HG03060 (cell line): ENCODE measurements around the gene APOC1.
"Not testable (repeated sequence)": the region's sequence is repeated elsewhere in the genome, so short reads cannot be mapped to it uniquely, and the experiment has no call there.

Experiments used
- ATAC-seq: cut with Tn5 transposase; IDR thresholded peaks from one replicate; pipeline ENCODE4 v1.9.1; 2021; ENCODE audit warnings: low read depth, moderate number of reproducible peaks; ENCODE audit not compliant: unreplicated experiment

Gene APOC1

DNA sequence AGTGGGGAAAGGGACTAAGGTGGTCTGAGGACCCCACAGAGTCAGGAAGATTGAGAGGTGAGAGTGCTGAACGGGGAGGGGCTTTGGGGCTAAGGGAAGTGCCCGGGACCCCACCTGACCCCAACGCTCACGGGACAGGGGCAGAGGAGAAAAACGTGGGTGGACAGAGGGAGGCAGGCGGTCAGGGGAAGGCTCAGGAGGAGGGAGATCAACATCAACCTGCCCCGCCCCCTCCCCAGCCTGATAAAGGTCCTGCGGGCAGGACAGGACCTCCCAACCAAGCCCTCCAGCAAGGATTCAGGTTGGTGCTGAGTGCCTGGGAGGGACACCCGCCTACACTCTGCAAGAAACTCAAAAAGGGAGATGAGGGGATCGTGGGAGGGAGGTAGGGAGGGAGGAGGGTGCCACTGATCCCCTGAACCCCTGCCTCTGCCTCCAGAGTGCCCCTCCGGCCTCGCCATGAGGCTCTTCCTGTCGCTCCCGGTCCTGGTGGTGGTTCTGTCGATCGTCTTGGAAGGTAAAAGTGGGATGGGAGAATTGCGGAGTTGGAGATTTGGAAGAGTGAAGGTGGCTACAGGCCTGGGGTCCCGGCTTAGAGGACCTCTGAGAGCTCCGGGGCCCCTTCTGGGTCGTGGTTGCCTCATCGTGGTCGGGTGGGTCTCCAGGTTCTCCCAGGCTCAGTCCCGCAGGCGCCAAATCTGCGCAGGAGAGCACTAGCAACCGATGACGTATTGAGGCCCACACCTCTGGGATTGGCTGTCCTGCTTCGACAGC lies at the start of gene APOC1:
TSS of gene APOC1 (plus strand) at position 176 of the 774 bp plus-strand sequence. CDS start at position 460, 284 bp downstream.
- not testable (repeated sequence) for ATAC-seq

GRCh38 chr19:44865196-44865767 lies 49.1 kb upstream of the APOC1 start:
- ATAC-seq, result no peak

- no peak for ATAC-seq
Observed at GRCh38 chr19:44866664-44867063, 47.7 kb upstream of the APOC1 start.

- ATAC-seq, result no peak
Observed at GRCh38 chr19:44867578-44867977, 46.8 kb upstream of the APOC1 start.

GRCh38 chr19:44869733-44870470 lies 44.5 kb upstream of the APOC1 start:
- no peak for ATAC-seq

GRCh38 chr19:44871809-44872208 lies 42.6 kb upstream of the APOC1 start:
- ATAC-seq, result no peak

DNA sequence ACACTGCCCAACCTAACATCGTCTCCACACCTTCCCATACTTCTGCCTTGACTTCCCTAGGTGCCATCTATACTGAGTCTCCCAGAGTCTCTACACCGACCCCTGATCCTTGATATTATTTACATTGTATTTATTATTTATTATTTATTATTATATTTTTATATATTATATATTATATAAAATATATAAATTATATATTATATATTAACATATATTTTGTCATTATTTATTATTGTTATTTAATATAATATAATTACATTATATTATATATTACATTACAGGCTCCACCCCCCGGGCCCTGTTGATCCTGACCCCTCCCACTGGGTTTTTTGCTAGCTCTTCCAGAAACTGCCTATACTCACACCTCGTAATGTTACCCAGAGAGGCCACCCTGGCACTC lies 41.7 kb upstream of the APOC1 start:
- no peak for ATAC-seq

DNA sequence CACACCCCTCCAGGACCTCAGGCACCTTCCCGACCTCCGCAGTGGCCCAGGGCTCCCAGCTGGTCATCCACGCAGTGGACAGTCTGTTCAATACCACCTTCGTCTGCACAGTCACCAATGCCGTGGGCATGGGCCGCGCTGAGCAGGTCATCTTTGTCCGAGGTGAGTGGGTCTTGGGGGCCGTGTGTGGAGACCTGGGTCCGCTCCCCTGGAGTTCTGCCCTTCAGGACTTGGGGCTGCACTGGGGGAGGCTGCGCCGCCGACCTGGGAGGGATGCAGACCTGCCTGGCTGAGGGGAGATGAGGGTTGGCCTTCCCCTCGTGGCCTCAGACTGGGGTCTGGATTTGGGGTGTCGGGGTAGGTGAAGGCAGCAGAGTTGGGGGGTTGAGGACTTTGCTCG lies 40.1 kb upstream of the APOC1 start:
- ATAC-seq, result no peak

GRCh38 chr19:44875666-44876451 lies 38.5 kb upstream of the APOC1 start:
- no peak for ATAC-seq

DNA sequence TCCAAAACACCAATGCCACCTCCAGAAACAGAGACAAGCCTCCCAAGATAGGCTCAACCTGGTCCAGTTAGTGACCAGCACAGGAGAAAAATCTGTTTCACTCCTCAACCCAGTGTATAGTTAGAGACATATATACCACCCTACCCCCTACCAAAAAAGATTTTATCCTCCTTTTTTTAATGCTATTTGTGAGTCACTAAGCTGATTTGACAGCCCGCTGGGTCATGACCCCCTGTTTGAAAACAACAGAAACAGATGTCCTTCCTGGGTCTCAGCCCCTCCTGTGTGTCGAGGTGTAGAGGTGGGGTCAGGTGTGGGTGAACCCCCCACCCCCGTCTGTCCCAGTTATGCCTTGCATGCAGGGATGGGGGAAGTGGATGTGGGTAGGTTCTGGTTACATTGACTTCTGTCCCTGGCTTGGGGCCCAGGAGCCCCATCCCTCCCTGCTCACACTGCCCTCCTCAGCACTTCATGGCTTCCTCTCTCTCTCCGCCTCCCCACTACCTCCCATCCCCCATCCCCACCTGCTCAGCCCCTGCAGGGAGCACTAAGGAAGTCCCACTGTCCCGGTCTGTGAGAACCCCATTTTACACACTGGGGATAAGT lies 37.4 kb upstream of the APOC1 start:
- ATAC-seq, result no peak

DNA sequence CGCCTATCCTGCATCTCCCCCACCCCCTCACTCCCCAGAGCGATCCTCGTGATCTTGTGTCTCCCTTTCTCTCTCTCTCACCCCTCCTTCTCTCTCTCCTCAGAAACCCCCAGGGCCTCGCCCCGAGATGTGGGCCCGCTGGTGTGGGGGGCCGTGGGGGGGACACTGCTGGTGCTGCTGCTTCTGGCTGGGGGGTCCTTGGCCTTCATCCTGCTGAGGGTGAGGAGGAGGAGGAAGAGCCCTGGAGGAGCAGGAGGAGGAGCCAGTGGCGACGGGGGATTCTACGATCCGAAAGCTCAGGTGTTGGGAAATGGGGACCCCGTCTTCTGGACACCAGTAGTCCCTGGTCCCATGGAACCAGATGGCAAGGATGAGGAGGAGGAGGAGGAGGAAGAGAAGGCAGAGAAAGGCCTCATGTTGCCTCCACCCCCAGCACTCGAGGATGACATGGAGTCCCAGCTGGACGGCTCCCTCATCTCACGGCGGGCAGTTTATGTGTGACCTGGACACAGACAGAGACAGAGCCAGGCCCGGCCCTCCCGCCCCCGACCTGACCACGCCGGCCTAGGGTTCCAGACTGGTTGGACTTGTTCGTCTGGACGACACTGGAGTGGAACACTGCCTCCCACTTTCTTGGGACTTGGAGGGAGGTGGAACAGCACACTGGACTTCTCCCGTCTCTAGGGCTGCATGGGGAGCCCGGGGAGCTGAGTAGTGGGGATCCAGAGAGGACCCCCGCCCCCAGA lies 36.1 kb upstream of the APOC1 start:
- ATAC-seq, result no peak

DNA sequence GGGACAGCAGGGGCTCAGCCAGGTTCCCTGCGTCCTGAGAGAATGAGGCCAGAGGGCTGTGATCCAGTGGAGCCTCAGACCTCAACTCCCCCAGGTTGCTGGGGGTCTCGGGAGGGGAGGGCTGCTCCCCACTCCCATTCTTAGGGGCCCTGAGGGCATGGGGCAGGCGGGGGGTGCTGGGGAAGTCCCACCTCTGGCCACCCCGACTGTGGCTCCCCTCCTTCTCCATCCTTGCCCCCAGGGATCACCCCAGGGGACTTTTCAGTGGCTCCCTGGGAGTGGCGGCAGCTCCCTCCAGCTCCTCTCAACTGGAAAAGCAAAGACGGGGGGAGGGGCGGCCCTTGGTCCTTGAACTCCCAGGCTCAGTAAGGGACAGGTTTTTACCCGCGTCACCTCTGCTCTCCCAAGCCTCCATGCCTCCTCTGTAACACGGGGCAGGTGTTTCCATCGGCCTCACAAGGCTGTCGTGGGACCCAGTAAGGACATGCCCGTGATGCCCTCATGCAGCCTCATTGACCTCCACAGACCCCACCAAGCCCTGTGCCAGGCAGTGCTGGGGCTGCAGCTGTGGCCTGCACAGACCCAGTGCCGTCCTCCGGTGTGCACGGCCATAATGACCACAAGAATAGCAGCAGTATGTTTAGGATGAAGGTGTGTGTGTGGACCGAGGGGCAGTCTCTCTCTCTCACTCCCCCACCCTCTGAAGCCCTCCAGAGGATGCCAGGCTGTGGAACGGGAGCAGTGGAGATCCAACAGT lies 34.9 kb upstream of the APOC1 start:
- no peak for ATAC-seq

DNA sequence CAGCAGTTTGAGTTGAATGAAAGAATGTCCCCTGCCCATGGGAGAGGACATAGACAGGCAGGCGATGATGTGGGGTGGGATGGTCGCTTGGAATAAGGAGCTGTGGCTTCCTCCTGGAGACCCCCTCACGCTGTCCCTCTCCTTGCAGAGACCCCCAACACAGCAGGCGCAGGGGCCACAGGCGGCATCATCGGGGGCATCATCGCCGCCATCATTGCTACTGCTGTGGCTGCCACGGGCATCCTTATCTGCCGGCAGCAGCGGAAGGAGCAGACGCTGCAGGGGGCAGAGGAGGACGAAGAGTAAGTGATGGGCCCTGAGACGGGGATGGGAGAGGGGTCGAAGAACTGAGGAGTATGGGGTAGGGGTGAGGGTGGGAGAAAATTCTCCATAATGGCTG lies 32.3 kb upstream of the APOC1 start:
- no peak for ATAC-seq

DNA sequence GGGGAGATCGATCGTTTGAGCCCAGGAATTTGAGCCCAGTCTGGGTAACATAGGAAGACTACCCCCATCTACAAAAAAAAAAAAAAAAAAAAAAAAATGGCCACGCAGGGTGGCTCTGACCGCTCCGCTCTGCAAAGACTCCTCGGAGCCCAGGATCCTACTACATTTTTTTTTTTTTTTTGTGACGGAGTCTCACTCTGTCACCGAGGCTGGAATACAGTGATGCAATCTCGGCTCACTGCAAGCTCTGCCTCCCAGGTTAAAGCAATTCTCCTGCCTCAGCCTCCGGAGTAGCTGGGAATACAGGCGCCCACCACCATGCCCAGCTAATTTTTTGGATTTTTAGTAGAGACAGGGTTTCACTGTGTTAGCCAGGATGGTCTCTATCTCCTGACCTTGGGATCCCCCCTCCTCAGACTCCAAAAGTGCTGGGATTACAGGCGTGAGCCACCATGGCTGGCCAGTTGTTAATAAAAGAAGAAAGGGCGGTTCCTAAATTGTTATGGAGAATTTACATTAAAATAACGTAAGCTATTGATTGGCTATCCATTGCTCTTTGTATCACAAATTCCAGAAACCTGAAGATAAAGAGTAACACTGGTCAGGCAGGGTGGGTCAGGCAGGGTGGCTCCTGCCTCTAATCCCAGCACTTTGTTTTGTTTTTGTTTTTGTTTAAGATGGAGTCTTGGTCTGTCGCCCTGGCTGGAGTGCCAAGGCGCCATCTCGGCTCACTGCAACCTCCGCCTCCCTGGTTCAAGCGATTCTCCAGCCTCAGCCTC lies 31.6 kb upstream of the APOC1 start:
- ATAC-seq, result not testable (repeated sequence)

DNA sequence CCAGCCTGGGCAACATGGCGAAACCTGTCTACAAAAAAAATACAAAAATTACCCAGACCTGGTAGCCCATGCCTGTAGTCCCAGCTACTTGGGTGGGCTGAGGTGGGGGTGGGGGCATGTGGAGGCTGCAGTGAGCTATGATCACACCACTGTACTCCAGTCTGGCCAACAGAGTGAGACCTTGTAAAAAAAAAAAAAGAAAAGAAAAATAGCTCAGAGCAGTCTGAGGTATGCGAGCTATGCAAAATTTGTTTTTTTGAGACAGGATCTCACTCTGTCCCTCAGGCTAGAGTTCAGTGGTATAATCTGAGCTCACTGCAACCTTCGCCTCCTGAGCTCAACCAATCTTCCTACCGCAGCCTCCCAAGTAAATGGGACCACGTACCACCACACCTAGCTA lies 30.5 kb upstream of the APOC1 start:
- ATAC-seq, result no peak

DNA sequence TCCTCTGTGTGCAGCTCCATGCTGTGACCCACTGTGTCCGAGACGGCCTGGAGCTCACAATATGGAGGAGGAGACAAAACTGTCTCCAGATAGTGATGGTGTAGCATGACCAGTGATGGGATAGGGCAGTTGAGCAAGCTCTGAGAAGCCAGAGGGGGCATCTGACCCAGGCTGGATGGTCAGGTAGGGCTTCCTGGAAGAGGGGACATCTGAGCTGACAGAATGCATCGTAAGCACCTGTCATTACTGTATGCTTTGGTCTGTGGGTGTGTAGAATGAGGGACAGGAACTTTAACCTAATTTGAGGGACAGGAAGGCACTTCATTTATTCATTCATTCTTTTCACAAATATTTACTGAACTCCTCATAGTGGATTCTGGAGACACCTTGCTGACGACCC lies 29.8 kb upstream of the APOC1 start:
- no peak for ATAC-seq

- ATAC-seq, result no peak
Observed at GRCh38 chr19:44886141-44886540, 28.3 kb upstream of the APOC1 start.

GRCh38 chr19:44887648-44888047 lies 26.8 kb upstream of the APOC1 start:
- ATAC-seq, result no peak
